HG02938 (cell line): ENCODE data around the gene CNTLN.
A peak's percentile ranks its signal among the peaks of the same experiment; 100 is the strongest.
"Not testable (repeated sequence)": the region's sequence is repeated elsewhere in the genome, so short reads cannot be mapped to it uniquely, and the experiment has no call there.

Experiments used
- ATAC-seq: cut with Tn5 transposase; IDR thresholded peaks from one replicate; pipeline ENCODE4 v1.9.1; 2021; ENCODE audit warnings: mild to moderate bottlenecking, moderate library complexity; ENCODE audit not compliant: unreplicated experiment

Gene CNTLN

DNA sequence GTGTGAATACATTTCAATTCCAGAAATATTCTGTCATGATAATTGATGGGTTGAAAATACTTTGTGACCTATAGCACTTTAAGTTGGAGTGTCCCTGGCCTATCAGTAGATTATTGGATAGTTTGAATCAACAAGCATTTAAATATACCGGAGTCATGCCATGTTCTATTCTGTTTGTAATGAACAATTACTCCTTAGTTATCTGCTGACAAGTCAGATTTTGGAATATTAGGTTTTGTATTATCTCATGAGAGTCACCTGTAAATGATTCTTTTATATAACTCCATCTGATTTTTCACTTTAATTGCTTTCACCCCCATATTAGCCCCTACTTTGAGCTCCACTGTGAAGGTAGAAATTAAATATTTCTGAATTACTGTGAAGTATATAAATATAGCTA, 351.6 kb downstream of the CNTLN start:
- ATAC-seq: no peak

GRCh38 chr9:17487467-17487866, 352.6 kb downstream of the CNTLN start:
- ATAC-seq: no peak

DNA sequence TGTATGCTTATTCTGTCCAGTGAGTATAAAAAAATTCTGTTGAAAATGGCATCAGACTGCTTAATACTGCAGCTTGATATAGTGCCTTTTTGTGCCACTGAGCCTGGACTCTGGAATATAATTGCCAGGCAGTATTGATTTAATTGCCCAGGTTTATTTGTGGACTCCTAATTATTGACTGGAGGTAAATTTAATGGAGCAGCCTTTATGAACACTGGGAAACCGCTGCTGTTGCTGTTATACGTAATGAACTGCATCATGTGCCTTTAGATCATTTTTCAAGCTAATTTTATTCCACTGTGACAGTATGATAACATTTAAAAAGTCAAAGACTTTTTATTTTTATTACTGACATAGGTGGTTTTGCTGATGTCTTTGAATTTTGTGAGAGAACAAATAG, 353.8 kb downstream of the CNTLN start:
- ATAC-seq: no peak

DNA sequence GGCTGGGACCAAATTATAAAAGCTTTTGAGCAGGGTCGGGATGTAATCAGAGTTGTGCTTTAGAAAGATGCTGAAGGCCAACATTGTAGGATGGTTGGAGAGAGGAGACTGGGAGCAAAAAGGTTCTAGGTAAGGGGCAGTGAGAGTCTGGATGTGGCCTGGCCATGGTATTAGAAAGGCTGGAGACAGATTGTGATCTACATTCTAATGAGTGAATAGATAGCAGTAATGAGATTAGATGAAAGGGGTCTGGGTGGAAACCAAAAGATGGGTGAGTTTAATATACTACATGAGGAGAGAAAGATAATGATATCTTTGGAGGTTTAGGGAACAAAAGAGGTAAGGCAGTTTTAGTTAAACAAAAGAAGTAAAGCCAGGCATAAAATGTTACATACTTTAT, 355.3 kb downstream of the CNTLN start:
- no peak for ATAC-seq

GRCh38 chr9:17491780-17492179, 356.9 kb downstream of the CNTLN start:
- no peak for ATAC-seq

DNA sequence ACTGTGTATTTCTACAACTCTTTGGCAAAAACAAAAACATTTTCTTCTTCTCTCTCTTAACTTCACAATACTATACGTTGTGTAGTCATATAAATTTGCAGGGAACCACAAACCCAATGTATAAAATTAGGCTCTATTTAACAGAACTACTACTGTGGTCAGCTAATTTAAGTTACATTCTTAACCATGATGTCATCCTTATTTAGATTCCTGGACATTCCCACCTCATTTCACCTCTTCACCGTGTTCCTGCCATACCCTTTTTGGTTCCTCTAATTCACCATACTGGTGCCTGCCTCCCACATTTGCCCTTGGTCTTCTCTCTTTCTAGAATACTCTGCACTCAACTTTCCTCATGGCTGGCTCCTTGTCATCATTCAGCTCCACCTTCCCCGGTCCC, 368.4 kb downstream of the CNTLN start:
- ATAC-seq: no peak

- no peak for ATAC-seq
Observed at GRCh38 chr9:17509151-17509550, 374.3 kb downstream of the CNTLN start.

DNA sequence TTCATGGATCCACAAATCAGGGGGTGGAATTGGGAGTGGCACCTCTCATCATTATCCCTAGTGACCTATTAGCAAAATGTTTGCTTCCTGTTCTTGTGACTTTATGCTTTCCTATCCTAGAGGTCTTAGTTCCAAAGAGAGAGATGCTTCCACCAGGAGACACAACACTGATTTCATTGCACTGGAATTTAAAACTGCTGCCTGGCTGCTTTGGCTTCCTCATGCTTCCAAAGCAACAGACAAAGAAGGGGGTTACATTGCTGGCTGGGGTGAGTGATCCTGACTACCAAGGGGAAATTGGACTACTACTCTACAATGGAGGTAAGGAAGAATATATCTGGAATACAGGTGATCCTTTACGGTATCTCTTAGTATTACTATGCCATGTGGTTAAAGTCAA, 374.9 kb downstream of the CNTLN start:
- no peak for ATAC-seq

DNA sequence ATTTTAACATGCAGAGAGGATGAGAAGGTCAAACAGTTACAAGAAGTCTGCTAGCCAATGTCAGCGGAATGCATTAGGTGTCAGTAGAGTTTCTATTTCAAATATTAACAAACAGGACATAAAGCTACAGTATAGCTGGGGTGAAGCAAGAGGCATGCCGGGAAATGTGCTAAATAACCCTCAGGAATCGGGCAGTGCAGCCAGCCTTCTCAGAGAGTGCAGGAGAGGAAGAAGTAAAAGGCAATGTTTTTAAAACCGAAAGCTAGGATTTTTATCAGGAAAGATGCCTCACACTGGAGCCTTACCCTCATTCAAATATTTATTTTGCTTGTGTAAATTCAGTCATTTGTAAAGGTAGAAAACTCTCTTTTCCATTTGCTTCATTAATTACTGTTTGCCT, 384.9 kb downstream of the CNTLN start:
- ATAC-seq: no peak

DNA sequence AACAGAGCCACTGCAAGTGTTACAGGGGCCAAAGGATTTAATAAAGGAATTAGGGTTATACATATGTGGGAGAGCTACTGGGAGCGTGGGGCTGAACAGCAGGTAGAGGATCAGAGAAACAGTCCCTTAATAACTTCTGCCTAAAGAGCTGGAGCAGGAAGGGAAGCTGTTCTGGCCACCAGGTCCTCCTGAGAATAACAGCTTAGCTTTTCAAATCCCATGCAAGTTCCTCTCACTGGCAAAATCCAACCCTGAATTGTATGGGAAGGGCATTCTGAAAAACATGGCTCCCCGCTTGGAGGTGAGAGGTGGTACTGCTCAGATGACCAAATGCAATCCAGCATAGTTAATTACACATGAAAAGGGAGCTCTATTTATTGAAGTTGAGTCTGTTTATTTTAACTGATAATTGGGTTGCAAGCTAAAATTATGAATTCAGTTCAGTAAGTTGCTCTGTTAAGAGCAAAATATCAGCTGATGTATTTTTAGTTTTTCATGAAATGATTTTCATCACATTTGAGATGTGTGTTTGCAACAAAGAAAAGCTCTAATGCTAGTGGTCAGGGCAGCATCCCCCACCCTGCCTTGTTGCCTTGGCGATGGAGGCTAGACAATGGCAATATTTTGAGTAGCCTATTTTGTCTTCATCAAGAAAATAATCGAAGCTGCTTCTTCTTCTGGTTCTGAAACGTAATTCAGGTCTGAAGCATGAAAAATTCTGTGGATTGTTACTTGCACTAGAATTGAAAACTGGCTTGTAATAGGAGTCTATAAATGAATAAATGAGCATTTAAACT, 385.6 kb downstream of the CNTLN start:
- no peak for ATAC-seq

GRCh38 chr9:17521100-17521855, 386.4 kb downstream of the CNTLN start:
- ATAC-seq: no peak

GRCh38 chr9:17526726-17527125, 391.9 kb downstream of the CNTLN start:
- not testable (repeated sequence) for ATAC-seq

GRCh38 chr9:17528859-17529258, 394.0 kb downstream of the CNTLN start:
- ATAC-seq: no peak

- peak; percentile 90 for ATAC-seq
Observed at GRCh38 chr9:17531642-17532254, 396.9 kb downstream of the CNTLN start.

GRCh38 chr9:17532461-17532860, 397.6 kb downstream of the CNTLN start:
- no peak for ATAC-seq

DNA sequence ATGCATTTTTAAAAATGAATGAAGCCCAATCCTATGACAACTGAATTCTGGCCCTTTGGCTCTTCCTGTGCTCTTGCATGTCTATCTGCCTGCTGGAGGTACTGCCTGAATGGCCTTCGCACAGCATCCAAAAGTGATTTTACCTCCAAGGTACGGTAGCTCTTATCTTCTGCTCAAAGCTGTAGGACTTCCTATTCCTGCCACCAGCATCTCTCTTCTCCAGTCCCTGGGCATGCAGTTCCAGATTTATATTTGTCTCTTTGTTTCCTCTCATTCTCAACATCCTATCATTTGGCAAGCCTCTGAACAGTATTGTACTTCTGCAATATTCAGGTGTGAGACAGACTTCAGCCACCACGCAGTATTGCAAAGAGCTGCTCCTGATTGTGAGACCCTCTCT, 400.3 kb downstream of the CNTLN start:
- no peak for ATAC-seq

- ATAC-seq: no peak
Observed at GRCh38 chr9:17536027-17536426, 401.2 kb downstream of the CNTLN start.

- ATAC-seq: no peak
Observed at GRCh38 chr9:17551023-17551422, 416.2 kb downstream of the CNTLN start.
